Type B pancreatic cell (in vitro differentiated cells): ENCODE measurements around the gene PPP4R1. TPM values are rescaled to one million over a fixed set of nuclear protein-coding genes. Genes with fewer than 3 reads are reported as not detected.
"Not testable (repeated sequence)": the region's sequence is repeated elsewhere in the genome, so short reads cannot be mapped to it uniquely, and the experiment has no call there.

Experiments
- DNase-seq: peaks from one replicate; pipeline ENCODE4 v3.0.0; 2021; ENCODE audit warnings: mixed read lengths; ENCODE audit not compliant: unreplicated experiment; ENCODE audit errors: extremely low spot score
- H3K27ac Mint-ChIP-seq: 2 replicates; pipeline ENCODE4 v1.8.0; 2021; ENCODE audit warnings: mild to moderate bottlenecking, mixed read lengths
- H3K27me3 Mint-ChIP-seq: 2 replicates; pipeline ENCODE4 v1.8.0; 2021; ENCODE audit warnings: mixed read lengths
- H3K36me3 Mint-ChIP-seq: 2 replicates; pipeline ENCODE4 v1.8.0; 2021; ENCODE audit warnings: mixed read lengths
- H3K4me1 Mint-ChIP-seq: one replicate; pipeline ENCODE4 v1.8.0; 2021; ENCODE audit warnings: mixed read lengths; ENCODE audit not compliant: unreplicated experiment
- H3K4me3 Mint-ChIP-seq: 2 replicates; pipeline ENCODE4 v1.8.0; 2021; ENCODE audit warnings: mild to moderate bottlenecking, mixed read lengths
- H3K9me3 Mint-ChIP-seq: 2 replicates; pipeline ENCODE4 v1.8.0; 2021; ENCODE audit warnings: mixed read lengths
- CTCF ChIP-seq: fragments of 200-600 bp; sonication (generic); conservative IDR thresholded peaks from 2 replicates; pipeline ENCODE4 v1.5.0; 2021; ENCODE audit warnings: antibody characterized with exemption, mild to moderate bottlenecking
- total RNA-seq: library from RNA; stranded (reverse); gene quantifications from 2 replicates; pipeline ENCODE4 v1.2.1, GENCODE V29; 2021; ENCODE audit warnings: low replicate concordance

PPP4R1 gene
- total RNA-seq, 1 donor from 2014 or later, result 109 TPM

GRCh38 chr18:9643549-9643948 lies 29.2 kb upstream of the PPP4R1 start:
- H3K27ac Mint-ChIP-seq, result peak overlapping the region; percentile 99
- H3K4me3 Mint-ChIP-seq, result peak overlapping the region; percentile 52
- H3K4me1 Mint-ChIP-seq, result peaks cover 19% of the 10 kb centered on the region
- H3K27me3 Mint-ChIP-seq, result no peaks in the 10 kb centered on the region
- H3K9me3 Mint-ChIP-seq, result peaks cover 3% of the 10 kb centered on the region
- no peaks in the 10 kb centered on the region for H3K36me3 Mint-ChIP-seq
- no peak for TF ChIP-seq CTCF
- DNase-seq, result no peak

GRCh38 chr18:9642799-9643462 lies 28.6 kb upstream of the PPP4R1 start:
- no peaks in the 10 kb centered on the region for H3K36me3 Mint-ChIP-seq
- peaks cover 19% of the 10 kb centered on the region for H3K4me1 Mint-ChIP-seq
- H3K4me3 Mint-ChIP-seq, result peak overlapping the region; percentile 68

GRCh38 chr18:9641081-9641480 lies 26.7 kb upstream of the PPP4R1 start:
- not testable (repeated sequence) for H3K36me3 Mint-ChIP-seq, H3K4me3 Mint-ChIP-seq, H3K27me3 Mint-ChIP-seq, DNase-seq, H3K27ac Mint-ChIP-seq, H3K9me3 Mint-ChIP-seq
- peaks cover 15% of the 10 kb centered on the region for H3K4me1 Mint-ChIP-seq

More at GRCh38 chr18:9642799-9643462, 28.6 kb upstream of the PPP4R1 start:
- Mint-ChIP-seq H3K27me3 (no peaks in the 10 kb centered on the region), H3K9me3 (peaks cover 3% of the 10 kb centered on the region), H3K27ac (peak overlapping the region; percentile 99)
- DNase-seq, result no peak
- TF ChIP-seq CTCF, result no peak

- Mint-ChIP-seq H3K36me3 (no peaks in the 10 kb centered on the region), H3K9me3 (peaks cover 14% of the 10 kb centered on the region), H3K27me3 (no peaks in the 10 kb centered on the region), H3K4me3 (no peak overlapping the region), H3K27ac (no peak overlapping the region), H3K4me1 (peaks cover 13% of the 10 kb centered on the region)
- no peak for TF ChIP-seq CTCF
- DNase-seq, result no peak
These were observed 24.5 kb upstream of the PPP4R1 start for GRCh38 chr18:9638886-9639285.

- Mint-ChIP-seq H3K4me1 (no peaks in the 10 kb centered on the region), H3K4me3 (no peak overlapping the region), H3K27me3 (no peaks in the 10 kb centered on the region), H3K27ac (no peak overlapping the region), H3K9me3 (peaks cover 14% of the 10 kb centered on the region), H3K36me3 (no peaks in the 10 kb centered on the region)
- no peak for TF ChIP-seq CTCF
- DNase-seq, result no peak
These were observed 22.8 kb upstream of the PPP4R1 start for GRCh38 chr18:9637036-9637767.

GRCh38 chr18:9634856-9635255 lies 20.5 kb upstream of the PPP4R1 start:
- Mint-ChIP-seq H3K27me3 (no peaks in the 10 kb centered on the region), H3K27ac (no peak overlapping the region), H3K36me3 (no peaks in the 10 kb centered on the region), H3K4me3 (no peak overlapping the region), H3K4me1 (no peaks in the 10 kb centered on the region), H3K9me3 (peaks cover 14% of the 10 kb centered on the region)
- no peak for DNase-seq
- TF ChIP-seq CTCF, result no peak
